Stimulated activated naive CD4-positive, alpha-beta T cell treated with Interleukin-2 at 50 U/mL for 16 hours (primary cell): ENCODE data around the gene SERTAD1.
"Not testable (repeated sequence)": the region's sequence is repeated elsewhere in the genome, so short reads cannot be mapped to it uniquely, and the experiment has no call there.

Experiments used
- DNase-seq: peaks from one replicate; lab custom pipeline; 2025; lab: John Stamatoyannopoulos, UW

The SERTAD1 gene

DNA sequence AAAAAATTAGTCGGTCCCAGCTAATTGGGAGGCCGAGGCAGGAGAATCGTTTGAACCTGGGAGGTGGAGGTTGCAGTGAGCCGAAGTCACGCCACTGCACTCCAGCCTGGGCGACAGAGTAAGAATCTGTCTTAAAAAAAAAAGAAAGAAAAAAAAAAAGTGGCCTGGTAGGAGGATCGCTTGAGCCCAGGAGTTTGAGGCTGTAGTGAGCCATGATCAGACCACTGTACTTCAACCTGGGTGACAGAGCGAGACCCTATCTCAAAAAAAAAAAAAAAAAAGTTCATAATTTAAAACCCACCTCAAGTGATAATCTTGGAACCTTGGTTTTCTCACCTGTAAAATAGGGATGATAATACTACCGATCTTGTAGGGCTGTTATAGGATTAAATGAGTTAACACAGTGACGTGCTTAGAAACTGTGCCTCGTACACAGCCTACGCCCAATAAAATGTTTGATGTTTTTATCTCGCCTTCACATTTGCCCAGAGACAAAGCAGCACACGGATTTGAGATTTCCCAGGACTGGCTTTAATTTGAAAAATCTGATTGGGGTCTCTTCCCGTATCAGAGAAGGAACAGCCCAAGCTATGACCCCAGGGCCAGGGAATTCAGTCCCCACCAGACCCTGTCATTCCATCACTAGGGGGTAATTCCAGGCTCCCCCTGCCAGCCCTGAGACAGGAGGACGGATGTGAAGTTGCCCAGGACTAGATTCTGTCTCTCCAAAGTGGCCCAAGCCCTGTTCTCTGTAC is 3.6 kb downstream of the SERTAD1 start:
- DNase-seq, result no peak

DNA sequence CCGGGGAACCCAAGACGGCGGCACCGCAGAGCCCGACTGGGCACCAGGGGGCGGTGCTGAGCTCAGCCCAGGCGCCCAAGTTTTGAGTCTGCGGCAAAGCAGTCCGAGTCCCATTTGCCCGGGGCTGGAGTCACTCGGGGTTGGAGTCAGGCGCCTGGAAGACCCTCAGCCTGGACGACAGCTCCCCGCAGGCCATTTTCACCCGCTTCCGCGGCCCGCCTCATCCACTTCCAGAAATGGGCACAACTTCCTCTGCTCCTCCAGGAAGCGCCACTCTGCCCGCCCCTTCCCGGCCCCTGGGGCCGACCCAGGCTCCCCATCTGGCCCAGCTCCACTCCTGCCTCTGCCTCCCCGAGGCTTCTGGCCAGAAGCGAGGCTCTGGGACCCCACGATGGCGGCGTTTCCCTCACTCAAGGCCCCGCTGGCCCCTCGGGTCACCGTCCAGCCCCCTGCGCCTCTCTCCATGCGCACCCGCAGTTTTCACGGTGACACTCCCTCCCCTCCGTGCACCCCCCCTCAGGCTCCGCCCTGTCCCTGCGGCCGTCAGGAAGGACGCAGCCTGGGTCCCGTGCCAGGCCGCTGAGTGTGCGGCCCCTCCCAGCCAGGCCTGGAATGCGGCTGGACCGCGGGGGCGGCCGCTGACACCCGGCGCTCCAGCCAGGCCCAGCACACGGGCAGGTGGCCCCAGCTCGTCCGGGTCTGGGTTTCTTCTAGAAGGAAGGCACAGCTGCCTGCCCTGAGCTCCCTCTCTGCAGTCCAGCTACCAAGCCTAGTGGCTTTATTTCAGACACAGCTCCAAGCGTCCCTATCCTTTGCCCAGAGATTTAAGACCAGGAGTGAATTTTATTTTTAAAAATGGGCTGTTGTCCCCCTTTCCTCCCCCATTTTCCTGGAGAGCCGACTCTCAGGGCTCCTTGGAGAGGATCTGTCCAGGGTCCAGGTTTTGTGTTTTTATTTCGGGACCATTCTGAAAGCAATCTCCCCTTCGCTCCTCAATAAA is 4.7 kb downstream of the SERTAD1 start:
- DNase-seq, result peak; percentile 72

DNA sequence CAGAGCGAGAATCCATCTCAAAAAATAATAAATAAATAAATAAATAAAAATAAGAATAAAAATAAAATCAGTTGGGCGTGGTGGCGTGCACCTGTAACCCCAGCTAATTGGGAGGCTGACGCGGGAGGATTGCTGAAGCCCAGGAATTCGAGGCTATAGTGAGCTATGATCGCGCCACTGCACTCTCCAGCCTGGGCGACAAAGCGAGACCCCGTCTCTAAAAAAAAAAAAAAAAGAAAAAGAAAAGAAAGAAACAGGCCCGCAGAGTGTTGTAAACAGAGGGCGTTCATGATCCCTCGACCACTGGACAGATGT is 5.4 kb downstream of the SERTAD1 start:
- DNase-seq, result no peak

DNA sequence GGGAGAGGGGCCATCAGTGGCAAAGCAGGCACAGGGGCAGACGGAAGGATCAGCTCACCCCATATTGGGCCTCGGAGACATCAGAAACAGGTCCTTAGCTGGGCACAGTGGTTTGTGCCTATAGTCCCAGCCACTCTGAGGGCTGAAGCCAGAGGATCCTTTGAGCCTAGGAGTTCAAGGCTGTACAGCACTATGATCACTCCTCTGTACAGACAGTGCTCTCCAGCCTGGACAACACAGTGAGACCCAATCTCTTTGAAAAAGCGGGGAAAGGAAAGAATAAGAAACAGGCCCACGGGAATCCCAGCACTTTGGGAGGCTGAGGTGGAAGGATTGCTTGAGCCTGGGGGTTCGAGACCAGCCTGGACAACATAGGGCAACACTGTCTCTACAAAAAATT is 6.0 kb downstream of the SERTAD1 start:
- DNase-seq, result no peak

DNA sequence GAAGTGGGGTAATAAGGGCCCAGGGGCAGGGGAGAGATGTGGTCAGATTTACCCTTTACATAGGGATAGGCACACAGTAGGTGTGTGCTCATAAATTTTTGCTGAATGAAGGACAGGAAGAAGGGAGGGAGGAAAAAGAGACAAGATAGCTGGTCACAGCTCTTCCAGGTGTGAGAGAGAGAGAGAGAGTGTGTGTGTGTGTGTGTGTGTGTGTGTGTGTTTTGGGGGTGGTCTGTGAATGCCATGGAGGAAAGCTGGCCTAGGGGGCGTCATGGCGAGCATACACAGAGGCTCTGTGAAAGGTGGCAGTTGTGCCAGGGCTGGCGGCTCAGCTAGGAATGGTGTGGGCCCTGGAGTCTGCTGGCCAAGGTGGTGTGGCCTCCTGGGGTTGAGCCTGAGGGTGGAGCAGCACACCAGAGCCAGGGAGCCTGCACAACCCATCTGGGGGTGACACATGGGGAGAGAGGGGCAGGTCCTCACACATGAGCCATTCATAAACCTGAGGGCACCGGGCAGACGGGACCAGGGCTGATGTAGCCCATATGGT is 6.7 kb downstream of the SERTAD1 start:
- no peak for DNase-seq

DNA sequence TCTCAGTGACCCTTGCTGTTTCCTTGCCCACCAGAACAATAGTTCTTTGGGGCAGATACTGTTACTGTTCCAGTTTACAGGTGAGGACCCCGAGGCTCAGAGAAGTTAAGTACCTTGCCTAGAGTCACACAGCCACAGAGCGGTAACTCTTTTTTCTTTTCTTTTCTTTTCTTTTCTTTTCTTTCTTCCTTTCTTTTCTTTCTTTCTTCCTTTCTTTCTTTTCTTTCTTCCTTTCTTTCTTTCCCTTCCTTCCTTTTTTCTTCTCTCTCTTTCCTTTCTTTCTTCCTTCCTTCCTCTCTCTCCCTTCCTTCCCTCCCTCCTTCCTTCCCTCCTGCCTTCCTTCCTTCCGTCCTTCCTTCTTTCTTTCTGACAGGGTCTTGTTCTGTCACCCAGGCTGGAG is 7.8 kb downstream of the SERTAD1 start:
- no peak for DNase-seq

DNA sequence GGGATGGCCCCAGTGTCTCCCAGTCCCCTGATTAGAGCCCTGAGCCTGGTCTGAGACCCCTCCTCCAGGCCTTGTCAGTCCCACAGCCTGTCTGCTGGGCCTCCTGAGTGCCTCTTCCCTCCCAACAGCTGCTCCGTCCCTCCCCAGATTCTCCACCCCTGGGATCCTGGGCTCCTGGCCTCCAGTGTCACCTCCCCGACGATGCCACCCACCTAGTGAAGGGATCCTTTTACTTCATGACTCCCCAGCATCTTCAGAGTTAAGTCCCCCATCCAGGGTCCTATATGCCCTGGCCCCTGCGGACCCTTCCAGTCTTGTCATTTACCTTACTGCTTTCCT is 8.2 kb downstream of the SERTAD1 start:
- no peak for DNase-seq

DNA sequence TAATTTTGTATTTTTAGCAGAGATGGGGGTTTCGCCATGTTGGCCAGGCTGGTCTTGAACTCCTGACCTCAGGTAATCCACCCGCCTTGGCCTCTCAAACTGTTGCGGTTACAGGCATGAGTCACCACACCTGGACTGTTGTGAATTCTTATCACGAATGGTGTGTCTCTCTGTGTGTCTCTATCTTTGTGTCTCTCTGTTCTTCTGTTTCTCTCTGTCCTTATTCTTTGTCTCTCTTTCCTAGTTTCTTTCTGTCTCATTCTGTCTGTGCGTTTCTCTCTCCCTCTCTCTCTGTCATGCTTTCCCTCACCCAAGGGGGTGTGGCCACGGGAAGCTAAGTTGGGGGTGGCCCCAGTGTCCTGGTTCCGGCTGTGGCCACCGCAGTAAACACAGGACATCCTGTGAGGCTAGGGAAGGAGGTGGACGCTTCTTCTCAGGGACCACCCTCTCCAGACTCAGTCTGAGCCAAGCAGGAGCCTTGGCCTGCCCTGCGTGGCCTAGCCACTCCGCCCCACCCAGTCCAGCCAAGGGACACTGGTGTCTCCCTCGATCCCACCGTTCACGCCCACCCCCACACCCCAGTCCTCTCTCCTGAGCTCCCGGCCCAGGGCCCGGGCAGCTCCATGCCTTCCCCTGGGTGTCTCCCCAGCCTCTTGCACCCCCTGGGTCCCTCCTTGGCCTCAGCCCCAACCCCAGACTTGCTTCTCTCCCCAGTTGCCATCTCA is 8.7 kb downstream of the SERTAD1 start:
- DNase-seq, result no peak

DNA sequence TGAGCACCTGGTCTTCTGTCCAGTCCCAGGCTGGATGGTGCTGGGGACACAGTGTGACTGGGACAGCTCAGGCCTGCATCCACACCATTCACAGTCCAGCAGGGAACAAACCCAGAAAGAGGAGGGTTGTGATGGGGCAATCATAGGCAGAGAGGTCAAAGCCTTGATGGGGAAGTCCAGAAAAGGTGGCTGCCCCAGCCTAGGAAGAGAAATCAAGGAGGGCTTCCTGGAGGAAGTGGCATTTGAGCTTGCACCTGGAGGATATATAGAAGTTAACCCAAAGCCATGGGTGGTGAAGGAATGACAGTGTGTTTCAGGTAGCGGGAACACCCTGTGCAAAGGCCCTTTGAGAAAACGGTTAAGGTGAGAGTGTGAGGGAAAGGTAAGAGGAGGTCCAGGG is 10.0 kb downstream of the SERTAD1 start:
- no peak for DNase-seq

DNA sequence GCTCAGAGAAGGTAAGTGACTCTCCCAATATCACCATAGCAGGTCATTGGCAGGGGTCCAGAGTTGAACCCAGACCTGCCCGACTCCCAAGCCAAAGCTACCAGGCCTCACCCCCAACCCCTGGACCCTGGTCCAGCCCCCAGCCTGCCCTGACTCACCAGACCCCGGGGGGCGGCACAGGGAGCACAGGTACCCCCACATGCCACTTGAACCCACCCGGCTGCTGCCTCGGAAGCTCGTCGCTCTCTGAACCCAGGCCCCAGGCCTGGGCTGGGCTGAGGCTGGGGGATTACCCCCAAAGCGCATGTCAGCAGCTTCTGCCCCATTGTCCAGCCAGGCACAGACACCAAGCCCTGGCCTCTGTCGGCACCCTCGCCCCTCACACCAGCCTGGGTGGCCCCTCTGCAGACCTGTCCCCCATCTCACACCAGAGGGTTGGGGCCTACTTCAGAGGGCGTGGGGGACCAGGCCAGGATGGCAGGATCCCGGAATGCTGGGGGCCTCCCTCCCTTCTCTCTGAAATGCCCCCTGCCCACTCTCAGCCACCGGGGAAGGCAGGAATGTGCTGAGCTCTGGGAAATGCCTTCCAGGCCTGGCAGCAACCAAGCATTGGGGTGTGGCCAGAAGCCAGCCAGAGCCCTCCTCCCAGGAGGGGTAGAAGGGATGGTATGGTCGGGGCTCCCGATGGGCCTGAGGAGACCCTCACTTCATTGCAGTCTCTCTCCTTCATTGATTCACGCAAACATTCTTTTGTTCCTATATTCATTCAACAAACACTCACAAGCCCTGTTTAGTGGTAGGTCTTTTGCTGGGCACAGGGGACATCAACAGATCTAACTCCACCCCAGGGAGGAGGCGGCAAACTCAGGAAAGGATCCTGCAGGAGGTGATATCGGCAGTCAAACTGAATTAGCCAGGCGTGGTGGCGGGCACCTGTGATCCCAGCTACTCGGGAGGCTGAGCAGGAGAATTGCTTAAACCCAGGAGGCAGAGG is 11.0 kb downstream of the SERTAD1 start:
- no peak for DNase-seq

DNA sequence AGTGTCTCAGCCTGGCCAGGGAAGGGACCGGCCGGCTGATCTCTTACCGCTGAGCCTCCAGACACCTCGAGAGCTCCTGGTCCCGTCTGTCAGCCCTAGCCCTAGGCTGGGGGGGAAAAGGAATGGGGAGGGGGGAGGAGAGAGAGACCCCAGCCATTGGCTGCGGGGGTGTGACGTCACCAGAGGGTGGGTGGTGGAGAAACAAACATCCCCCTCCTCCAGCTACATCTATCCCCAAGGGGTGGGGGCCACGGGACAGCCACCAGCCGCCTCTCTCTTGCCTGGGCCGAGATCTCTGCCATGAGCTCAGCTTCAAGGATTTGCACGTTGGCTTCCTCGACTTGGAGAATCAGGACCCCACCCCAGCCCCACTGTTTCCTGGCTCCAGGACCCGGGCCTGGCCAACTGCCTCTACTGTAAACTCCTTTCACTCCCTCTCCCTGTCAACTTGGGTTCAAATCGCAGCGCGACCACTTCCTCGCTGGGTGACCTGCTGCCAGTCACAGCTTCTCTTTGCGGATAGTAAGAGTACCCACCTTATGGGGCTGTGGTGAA is 12.4 kb downstream of the SERTAD1 start, which contains the start of gene PRX:
Gene PRX, minus strand, starts transcription at position 88 of the 555 bp plus-strand sequence. CDS start 5,446 bp downstream, outside the sequence.
- no peak for DNase-seq

DNA sequence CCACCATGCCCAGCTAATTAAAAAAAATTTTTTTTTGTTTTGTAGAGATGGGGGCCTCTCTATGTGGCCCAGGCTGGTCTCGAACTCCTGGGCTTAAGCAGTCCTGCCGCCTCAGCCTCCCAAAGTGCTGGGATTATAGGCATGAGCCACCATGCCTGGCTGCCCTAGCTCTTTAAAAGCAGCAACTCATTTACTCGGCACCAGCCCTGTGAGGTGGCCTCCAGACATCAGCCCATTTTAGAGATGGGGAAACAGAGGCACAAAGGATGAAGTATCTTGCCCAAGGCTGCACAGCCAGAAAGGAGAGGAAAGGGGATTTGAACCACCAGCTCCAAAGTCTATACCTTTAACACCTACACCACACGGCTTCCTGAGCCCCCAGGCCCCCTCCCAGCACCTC is 12.9 kb downstream of the SERTAD1 start:
- no peak for DNase-seq

DNA sequence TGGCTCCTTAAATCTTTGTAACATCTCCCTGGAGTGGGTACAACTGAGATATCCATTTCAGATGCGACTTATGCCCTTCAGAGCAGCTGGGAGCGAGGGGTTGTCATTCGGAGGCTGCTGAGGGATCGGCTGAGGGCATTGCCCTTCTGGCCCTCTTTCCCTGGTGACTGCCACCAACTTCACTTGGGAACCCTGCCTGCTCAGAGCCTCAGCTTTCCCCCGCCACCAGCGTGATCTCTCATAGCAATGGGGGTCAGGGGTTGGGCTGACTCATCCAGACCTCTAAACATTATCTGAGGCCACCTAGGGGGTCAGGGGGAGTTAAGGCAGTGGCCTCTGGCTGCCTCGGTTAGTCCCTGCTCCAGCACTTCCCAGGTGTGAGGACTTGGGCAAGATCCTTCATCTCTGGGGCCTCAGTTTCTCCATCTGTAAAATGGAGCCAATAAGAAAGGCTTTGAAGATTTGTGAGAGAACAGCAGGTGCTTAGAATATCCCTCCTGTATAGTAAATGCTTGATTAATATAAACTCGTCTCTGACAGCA is 13.8 kb downstream of the SERTAD1 start:
- DNase-seq, result no peak

DNA sequence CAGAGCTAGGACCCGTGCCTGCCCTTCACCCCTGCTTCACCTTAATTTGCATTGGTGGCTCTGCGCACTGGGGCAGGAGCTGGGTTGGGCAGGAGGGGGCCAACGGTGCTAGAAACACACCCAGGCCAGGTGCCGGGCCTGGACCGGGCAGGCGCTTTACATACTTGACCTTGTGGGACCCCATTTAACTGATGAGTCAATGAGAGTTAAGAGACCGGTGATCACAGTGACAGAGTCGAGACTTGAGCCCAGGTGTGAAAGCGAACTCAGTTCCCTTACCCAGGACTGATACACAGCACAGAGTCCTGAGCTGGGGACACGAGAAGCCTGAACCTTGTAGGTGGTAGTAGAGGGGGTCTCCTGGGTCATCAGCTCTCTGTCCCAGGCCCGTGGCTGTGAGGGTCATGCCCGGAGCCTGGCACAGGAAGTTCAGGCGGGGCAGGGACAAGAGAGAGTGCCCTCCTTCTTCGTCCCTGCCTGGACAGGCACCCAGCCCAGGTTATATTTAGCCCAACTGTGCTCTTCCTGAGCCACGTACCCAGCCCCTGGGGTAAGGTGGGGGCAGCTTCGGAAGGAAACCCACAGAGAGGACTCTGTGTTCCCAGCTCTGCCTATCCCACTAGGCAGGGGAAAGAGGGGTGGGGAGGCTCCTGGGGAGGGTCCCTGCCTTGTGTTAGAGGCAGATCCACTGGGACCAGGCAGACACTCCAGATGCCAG is 14.5 kb downstream of the SERTAD1 start:
- no peak for DNase-seq

DNA sequence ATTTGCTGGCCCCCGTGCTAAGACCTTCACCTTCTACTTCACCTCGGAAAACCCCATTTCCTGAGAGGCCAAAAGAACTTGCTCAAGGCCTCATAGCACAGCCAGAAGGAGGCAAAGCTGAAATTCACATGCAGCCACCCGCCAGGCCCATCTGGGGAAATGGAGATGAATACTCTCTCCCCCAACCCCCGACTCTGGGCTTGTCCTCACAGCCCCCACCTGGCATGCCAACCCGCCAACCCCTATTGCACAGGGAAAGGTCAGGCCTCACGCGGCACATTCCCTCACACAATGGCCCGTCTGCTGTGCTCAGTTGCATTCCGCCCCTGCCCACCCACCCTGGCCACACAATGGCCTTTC is 15.8 kb downstream of the SERTAD1 start:
- DNase-seq, result no peak

DNA sequence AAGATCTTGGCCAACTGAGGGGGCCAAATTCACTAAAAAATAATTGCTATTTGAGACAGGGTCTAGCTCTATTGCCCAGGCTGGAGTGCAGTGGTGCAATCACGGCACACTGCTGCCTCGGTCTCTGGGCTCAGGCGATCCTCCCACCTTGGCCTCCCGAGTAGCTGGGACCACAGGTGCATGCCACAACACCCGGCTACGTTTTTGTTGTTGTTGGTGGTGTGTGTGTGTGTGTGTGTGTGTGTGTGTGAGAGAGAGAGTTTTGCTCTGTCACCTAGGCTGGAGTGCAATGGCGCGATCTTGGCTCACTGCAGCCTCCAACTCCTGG is 17.2 kb downstream of the SERTAD1 start:
- DNase-seq, result not testable (repeated sequence)

DNA sequence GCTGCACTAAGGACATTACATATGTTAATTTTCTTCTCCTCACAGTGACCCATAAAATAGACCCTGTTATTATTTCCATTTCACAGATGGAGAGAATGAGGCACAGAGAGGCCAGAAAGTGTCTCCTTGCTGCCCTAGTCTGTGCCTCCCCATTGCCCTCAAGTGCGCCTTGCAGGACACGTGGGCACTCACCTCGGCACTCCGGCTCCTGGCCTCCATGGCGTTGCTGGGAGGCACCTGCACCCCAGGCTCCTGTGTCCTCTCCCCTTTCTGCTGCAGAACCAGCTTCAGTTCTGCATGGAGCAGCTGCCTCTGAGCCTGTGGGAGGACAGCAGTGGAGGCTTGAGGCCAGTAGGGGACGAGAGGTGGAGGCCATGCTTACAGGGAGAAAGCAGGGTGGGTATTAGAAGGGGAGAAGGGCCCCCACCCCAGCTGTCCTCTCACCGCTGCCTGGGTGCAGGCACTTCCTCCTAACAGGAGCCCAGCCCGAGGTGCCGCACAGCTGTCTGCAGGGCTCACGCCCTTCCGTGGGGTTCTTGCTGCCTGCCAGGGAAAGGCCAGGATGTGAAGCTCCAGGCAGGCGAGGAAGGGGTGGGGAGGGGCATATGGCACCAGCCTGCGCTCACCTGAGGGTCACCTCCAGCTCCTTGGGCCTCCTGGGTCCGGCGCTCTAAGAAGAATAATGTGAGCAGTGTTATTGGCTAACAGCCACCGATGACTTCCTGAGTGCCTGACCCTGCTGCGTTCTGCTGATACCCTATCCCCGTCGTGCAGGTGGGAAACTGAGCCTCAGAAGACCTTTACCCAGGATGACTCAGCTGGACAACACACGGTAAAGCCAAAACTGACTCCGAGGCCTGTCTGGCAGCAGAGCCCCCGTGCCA is 17.8 kb downstream of the SERTAD1 start:
- DNase-seq, result no peak

DNA sequence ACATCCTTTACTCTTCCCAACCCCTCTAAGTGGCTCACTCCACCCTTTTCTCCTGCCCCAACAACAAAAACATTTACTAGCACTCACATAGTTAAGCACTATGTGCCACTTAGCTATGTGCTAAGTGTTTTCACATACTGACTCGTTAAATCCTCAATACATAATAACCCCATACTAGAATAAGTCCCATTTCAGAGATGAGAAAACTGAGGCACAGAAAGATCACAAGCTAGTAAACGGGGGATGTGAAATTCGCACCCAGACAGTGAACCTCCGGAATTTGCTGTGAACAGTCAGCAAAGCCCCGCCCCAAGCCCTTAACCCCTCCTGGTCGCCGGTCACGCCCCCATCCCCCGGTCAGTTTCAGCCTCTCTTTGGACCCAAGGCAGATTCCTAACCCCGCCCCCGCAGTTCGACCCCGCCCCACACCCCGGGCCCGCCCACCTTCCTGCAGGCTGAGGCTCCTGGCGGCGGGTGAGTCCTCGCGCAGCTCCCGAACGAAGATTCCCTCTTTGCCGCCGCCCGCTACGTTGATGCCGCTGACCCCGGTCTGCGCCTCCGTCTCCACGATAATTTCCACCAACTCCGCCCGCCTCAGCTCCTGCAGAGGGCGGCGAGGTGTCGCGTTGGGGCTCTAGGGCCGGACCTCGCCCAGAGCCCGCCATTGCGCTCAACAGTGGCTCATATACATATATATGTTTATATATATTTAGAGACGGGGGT is 22.4 kb downstream of the SERTAD1 start:
- peak; percentile 77 for DNase-seq
